H9 (cell line): ENCODE data around the gene FOLR2. TPM values are rescaled to one million over a fixed set of nuclear protein-coding genes. Genes with fewer than 3 reads are reported as not detected.

Experiments used
- DNase-seq: peaks from one replicate; pipeline ENCODE4 v3.0.0-alpha.2; 2017
- H2AFZ ChIP-seq: one replicate; pipeline ENCODE4 v1.6.1; 2013; ENCODE audit warnings: mild to moderate bottlenecking, low read length, control low read depth, moderate library complexity
- H2AK5ac ChIP-seq: 2 replicates; pipeline ENCODE4 v1.6.1; 2013; ENCODE audit warnings: low read length, control low read depth, mixed read lengths; ENCODE audit not compliant: insufficient read length
- H2BK120ac ChIP-seq: one replicate; pipeline ENCODE4 v1.6.1; 2013; ENCODE audit warnings: low read depth, mild to moderate bottlenecking, low read length, control low read depth, inconsistent platforms; ENCODE audit not compliant: poor library complexity, severe bottlenecking
- H2BK12ac ChIP-seq: 2 replicates; pipeline ENCODE4 v1.6.1; 2013; ENCODE audit warnings: low read length, control low read depth, mixed read lengths, low read depth; ENCODE audit not compliant: insufficient read length
- H2BK15ac ChIP-seq: 2 replicates; pipeline ENCODE4 v1.6.1; 2013; ENCODE audit warnings: low read depth, low read length, control low read depth
- H2BK20ac ChIP-seq: one replicate; pipeline ENCODE4 v1.6.1; 2013; ENCODE audit warnings: low read depth, mild to moderate bottlenecking, low read length, control low read depth, inconsistent platforms; ENCODE audit not compliant: poor library complexity, severe bottlenecking
- H2BK5ac ChIP-seq: 2 replicates; pipeline ENCODE4 v1.6.1; 2013; ENCODE audit warnings: low read length, control low read depth, mixed read lengths; ENCODE audit not compliant: insufficient read length
- H3K14ac ChIP-seq: 2 replicates; pipeline ENCODE4 v1.6.1; 2013; ENCODE audit warnings: low read length, control low read depth; ENCODE audit not compliant: insufficient read depth
- H3K18ac ChIP-seq: 2 replicates; pipeline ENCODE4 v1.6.1; 2013; ENCODE audit warnings: low read depth, mild to moderate bottlenecking, mixed read lengths, low read length, control low read depth; ENCODE audit not compliant: insufficient read length
- H3K23ac ChIP-seq: 2 replicates; pipeline ENCODE4 v1.6.1; 2013; ENCODE audit warnings: low read length, control low read depth, mixed read lengths, low read depth; ENCODE audit not compliant: insufficient read length
- H3K23me2 ChIP-seq: 2 replicates; pipeline ENCODE4 v1.6.1; 2013; ENCODE audit warnings: low read depth, mild to moderate bottlenecking, mixed read lengths, low read length, control low read depth; ENCODE audit not compliant: insufficient read length, poor library complexity, severe bottlenecking
- H3K27ac ChIP-seq: 2 replicates; pipeline ENCODE4 v1.5.1; 2013; ENCODE audit warnings: low read length, control low read depth, mixed read lengths, low read depth; ENCODE audit not compliant: insufficient read length
- H3K27me3 ChIP-seq: 2 replicates; pipeline ENCODE4 v1.6.1; 2013; ENCODE audit warnings: low read length, control low read depth, inconsistent platforms; ENCODE audit not compliant: insufficient read depth
- H3K4ac ChIP-seq: 2 replicates; pipeline ENCODE4 v1.6.1; 2013; ENCODE audit warnings: low read depth, mild to moderate bottlenecking, control low read depth, inconsistent platforms, low read length, moderate library complexity
- H3K4me1 ChIP-seq: 2 replicates; pipeline ENCODE4 v1.6.1; 2013; ENCODE audit warnings: low read length, control low read depth, inconsistent platforms; ENCODE audit not compliant: insufficient read depth
- H3K4me2 ChIP-seq: 2 replicates; pipeline ENCODE4 v1.6.1; 2013; ENCODE audit warnings: low read length, control low read depth, mixed read lengths; ENCODE audit not compliant: insufficient read length, insufficient read depth
- H3K56ac ChIP-seq: 2 replicates; pipeline ENCODE4 v1.6.1; 2013; ENCODE audit warnings: low read depth, mild to moderate bottlenecking, mixed read lengths, low read length, control low read depth; ENCODE audit not compliant: insufficient read length
- H3K79me1 ChIP-seq: 2 replicates; pipeline ENCODE4 v1.6.1; 2013; ENCODE audit warnings: low read depth, mild to moderate bottlenecking, moderate library complexity, low read length, control low read depth, inconsistent platforms; ENCODE audit not compliant: insufficient read depth, poor library complexity, severe bottlenecking
- H3K79me2 ChIP-seq: 2 replicates; pipeline ENCODE4 v1.6.1; 2013; ENCODE audit warnings: low read length, control low read depth, inconsistent platforms; ENCODE audit not compliant: insufficient read depth
- H3K9ac ChIP-seq: 2 replicates; pipeline ENCODE4 v1.6.1; 2013; ENCODE audit warnings: low read length, control low read depth, mixed read lengths; ENCODE audit not compliant: insufficient read length; ENCODE audit errors: extremely low read depth
- H3K9me3 ChIP-seq: one replicate; pipeline ENCODE4 v1.6.1; 2013; ENCODE audit warnings: low read depth, low read length, inconsistent platforms; ENCODE audit not compliant: control insufficient read depth
- H3T11ph ChIP-seq: one replicate; pipeline ENCODE4 v1.6.1; 2013; ENCODE audit warnings: mild to moderate bottlenecking, low read length, control low read depth, inconsistent platforms
- H4K20me1 ChIP-seq: one replicate; pipeline ENCODE4 v1.6.1; 2013; ENCODE audit not compliant: control insufficient read depth, insufficient read length, insufficient read depth
- H4K5ac ChIP-seq: 2 replicates; pipeline ENCODE4 v1.6.1; 2013; ENCODE audit warnings: low read depth, mild to moderate bottlenecking, mixed read lengths, low read length, control low read depth; ENCODE audit not compliant: insufficient read length
- H4K8ac ChIP-seq: replicated peaks from 2 replicates; pipeline ENCODE4 v1.6.1; 2013; ENCODE audit warnings: low read length, control low read depth, mixed read lengths, low read depth; ENCODE audit not compliant: insufficient read length
- H4K91ac ChIP-seq: 2 replicates; pipeline ENCODE4 v1.6.1; 2013; ENCODE audit warnings: low read depth, mild to moderate bottlenecking, moderate library complexity, mixed read lengths, low read length, control low read depth; ENCODE audit not compliant: insufficient read length
- H3K27ac Mint-ChIP-seq, 3 experiments: 2 replicates in 2 of 3; 3 replicates in 1 of 3; pipeline ENCODE4 v1.8.0; 2020 to 2021; ENCODE audit warnings: mixed read lengths in 3 of 3, mild to moderate bottlenecking in 1 of 3, moderate library complexity in 1 of 3
- H3K27me3 Mint-ChIP-seq: 2 replicates; pipeline ENCODE4 v1.8.0; 2021; ENCODE audit warnings: low read depth, mild to moderate bottlenecking, moderate library complexity, mixed read lengths
- H3K36me3 Mint-ChIP-seq, 3 experiments: 2 replicates in 2 of 3; 3 replicates in 1 of 3; pipeline ENCODE4 v1.8.0; 2020 to 2021; ENCODE audit warnings: low read depth in 3 of 3, mixed read lengths in 3 of 3; ENCODE audit not compliant: insufficient read depth in 1 of 3
- H3K4me1 Mint-ChIP-seq, 2 experiments: 2 replicates each; pipeline ENCODE4 v1.8.0; 2020; ENCODE audit warnings: mixed read lengths in 2 of 2
- H3K4me3 Mint-ChIP-seq, 2 experiments: 2 replicates in 1 of 2; 3 replicates in 1 of 2; pipeline ENCODE4 v1.8.0; 2020 to 2021; ENCODE audit warnings: mild to moderate bottlenecking in 2 of 2, mixed read lengths in 2 of 2, moderate library complexity in 1 of 2
- H3K9me3 Mint-ChIP-seq, 2 experiments: 2 replicates in 1 of 2; 3 replicates in 1 of 2; pipeline ENCODE4 v1.8.0; 2020; ENCODE audit warnings: mild to moderate bottlenecking in 2 of 2, mixed read lengths in 2 of 2, moderate library complexity in 1 of 2
- CTCF ChIP-seq: fragments of 200-600 bp; sonication (generic); conservative IDR thresholded peaks from 3 replicates; pipeline ENCODE4 v1.8.0; 2021; ENCODE audit warnings: antibody characterized with exemption, mild to moderate bottlenecking
- WGBS: extraction: QIAGEN DNeasy Blood & Tissue Kit; methylation state at CpG from one replicate; pipeline ENCODE4 v1.1.7; 2013; ENCODE audit warnings: missing lambda C conversion rate, low lambda C conversion rate, mixed read lengths; ENCODE audit not compliant: insufficient read length; ENCODE audit errors: extremely low coverage; 5-methylcytosine and 5-hydroxymethylcytosine counted together
- total RNA-seq: library from RNA; stranded (reverse); gene quantifications from 2 replicates; pipeline ENCODE4 v1.2.1, GENCODE V29; 2021

FOLR2 gene
- total RNA-seq, 1 experiment from 2014 or later: not detected

GRCh38 chr11:72173291-72173690 lies 43.3 kb upstream of the FOLR2 start:
- Histone ChIP-seq H3T11ph (no peak overlapping the region), H3K4ac (no peak overlapping the region), H3K4me2 (no peak overlapping the region), H2AFZ (no peak overlapping the region), H3K23me2 (no peaks in the 10 kb centered on the region), H2BK120ac (no peak overlapping the region), H2BK5ac (no peak overlapping the region), H2BK12ac (no peak overlapping the region), H3K9me3 (no peaks in the 10 kb centered on the region), H3K79me1 (no peaks in the 10 kb centered on the region), H4K20me1 (no peaks in the 10 kb centered on the region), H2AK5ac (no peak overlapping the region), H3K23ac (no peak overlapping the region), H4K8ac (no peak overlapping the region), H3K79me2 (no peaks in the 10 kb centered on the region), H3K4me1 (no peaks in the 10 kb centered on the region), H4K5ac (no peak overlapping the region), H3K18ac (no peak overlapping the region), H3K27me3 (no peaks in the 10 kb centered on the region), H2BK15ac (no peak overlapping the region), H3K14ac (no peak overlapping the region), H2BK20ac (no peak overlapping the region), H4K91ac (no peak overlapping the region), H3K27ac (no peak overlapping the region), H3K56ac (no peak overlapping the region), H3K9ac (no peak overlapping the region)
- no CpG with 5 or more reads among the region's 3 CpGs for WGBS
- Mint-ChIP-seq H3K4me1 (no peaks in the 10 kb centered on the region), H3K27me3 (peaks cover 7% of the 10 kb centered on the region; the same call in 1 of the 2 replicates), H3K27ac (no peak overlapping the region), H3K36me3 (no peaks in the 10 kb centered on the region), H3K9me3 (no peaks in the 10 kb centered on the region; a peak in 1 of 5 replicates), H3K4me3 (no peak overlapping the region)
- no peak for DNase-seq
- TF ChIP-seq CTCF: no peak
